NCI-H446 treated with DMSO at 0.1 percent for 48 hours (cell line): ENCODE results near the gene OSMR.

Experiments used
- DNase-seq: peaks from one replicate; lab custom pipeline; 2025; lab: John Stamatoyannopoulos, UW

Gene OSMR

GRCh38 chr5:38871790-38872551, 26.2 kb downstream of the OSMR start:
- no peak for DNase-seq

- no peak for DNase-seq
Measured at GRCh38 chr5:38872826-38873225, 27.0 kb downstream of the OSMR start.

- no peak for DNase-seq
Measured at GRCh38 chr5:38874948-38875456, 29.2 kb downstream of the OSMR start.

- DNase-seq: no peak
Measured at GRCh38 chr5:38878391-38879077, 32.7 kb downstream of the OSMR start.

- DNase-seq: no peak
Measured at GRCh38 chr5:38879078-38879460, 33.3 kb downstream of the OSMR start.

GRCh38 chr5:38883842-38884241, 38.0 kb downstream of the OSMR start:
- DNase-seq: no peak

GRCh38 chr5:38885208-38885607, 39.4 kb downstream of the OSMR start:
- no peak for DNase-seq

GRCh38 chr5:38888041-38888440, 42.2 kb downstream of the OSMR start:
- DNase-seq: no peak

GRCh38 chr5:38889424-38889823, 43.6 kb downstream of the OSMR start:
- DNase-seq: no peak

GRCh38 chr5:38891563-38891962, 45.8 kb downstream of the OSMR start:
- no peak for DNase-seq

- no peak for DNase-seq
Measured at GRCh38 chr5:38892363-38892762, 46.6 kb downstream of the OSMR start.

- no peak for DNase-seq
Measured at GRCh38 chr5:38896760-38897159, 50.9 kb downstream of the OSMR start.

GRCh38 chr5:38899936-38900335, 54.1 kb downstream of the OSMR start:
- DNase-seq: no peak

GRCh38 chr5:38905516-38905915, 59.7 kb downstream of the OSMR start:
- no peak for DNase-seq

- DNase-seq: no peak
Measured at GRCh38 chr5:38906503-38906902, 60.7 kb downstream of the OSMR start.

- DNase-seq: no peak
Measured at GRCh38 chr5:38911933-38912332, 66.1 kb downstream of the OSMR start.

GRCh38 chr5:38913714-38914113, 67.9 kb downstream of the OSMR start:
- no peak for DNase-seq

GRCh38 chr5:38916802-38917201, 71.0 kb downstream of the OSMR start:
- no peak for DNase-seq

- DNase-seq: no peak
Measured at GRCh38 chr5:38921174-38921573, 75.4 kb downstream of the OSMR start.

- peak; percentile 18 for DNase-seq
Measured at GRCh38 chr5:38922199-38922598, 76.4 kb downstream of the OSMR start.

GRCh38 chr5:38923661-38924451, 78.0 kb downstream of the OSMR start:
- DNase-seq: no peak

GRCh38 chr5:38925154-38925925, 79.5 kb downstream of the OSMR start:
- DNase-seq: no peak
